Raji (cell line): ENCODE data around the gene UTP11.

Experiments used
- POLR2A ChIP-seq: IDR thresholded peaks from 2 replicates; pipeline ENCODE4 v1.6.1; 2011; ENCODE audit warnings: low read depth, low read length, control low read depth; ENCODE audit not compliant: insufficient read depth

Gene UTP11

DNA sequence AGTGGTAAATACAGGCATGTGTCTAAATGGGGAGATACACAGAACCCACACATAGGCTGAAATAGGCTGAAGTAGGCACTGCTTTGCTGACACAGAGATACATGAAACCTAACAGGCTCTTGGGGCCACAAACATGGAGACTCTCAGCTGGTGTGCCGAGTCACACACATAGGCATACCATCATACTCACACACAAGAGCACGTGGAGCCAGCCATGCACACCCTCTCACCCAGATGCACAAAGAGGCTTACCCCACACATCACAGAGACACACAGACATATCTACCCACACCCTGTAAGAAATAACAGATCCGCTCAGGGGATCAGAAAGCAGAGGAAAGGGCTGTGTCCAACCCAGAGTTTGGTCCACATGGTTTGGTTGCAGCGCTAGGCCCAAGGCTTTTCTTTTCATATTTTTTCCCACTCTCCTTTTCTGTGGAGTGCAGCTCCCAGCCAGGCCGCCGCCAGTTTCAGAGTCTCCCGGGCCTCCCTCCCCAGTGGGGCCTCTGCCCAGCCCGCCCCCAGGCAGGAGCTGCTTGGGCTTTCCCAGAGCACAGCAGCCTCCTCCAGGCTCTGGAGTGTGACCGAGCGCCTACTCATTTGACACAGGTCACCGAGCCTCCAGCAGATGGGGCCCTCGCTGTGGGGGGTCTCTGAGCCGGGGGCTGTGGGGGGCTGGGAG, 38.0 kb downstream of the UTP11 start:
- TF ChIP-seq POLR2A, result no peak

DNA sequence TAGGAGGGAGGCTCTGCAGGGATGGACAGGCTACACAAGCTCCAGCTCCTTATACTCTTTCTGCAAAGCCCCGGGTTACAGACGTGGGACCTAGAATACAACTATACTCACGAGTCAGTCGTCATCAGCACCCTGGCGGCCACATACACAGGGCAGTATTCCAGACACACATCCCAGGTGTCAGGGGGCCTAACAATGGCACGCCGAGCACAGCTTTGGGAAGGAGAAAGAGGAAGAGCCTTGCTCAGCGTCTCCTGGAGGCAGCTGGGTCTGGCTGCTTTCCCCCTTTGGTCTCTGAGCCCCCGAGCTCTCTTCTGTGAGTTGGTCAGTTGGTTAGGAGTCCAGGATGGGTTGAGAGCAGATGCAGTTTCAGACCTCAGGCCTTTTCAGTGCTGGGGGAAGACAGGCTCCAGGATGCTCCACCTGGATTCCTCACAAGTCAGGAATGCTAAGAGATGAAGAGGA, 38.6 kb downstream of the UTP11 start:
- no peak for TF ChIP-seq POLR2A

DNA sequence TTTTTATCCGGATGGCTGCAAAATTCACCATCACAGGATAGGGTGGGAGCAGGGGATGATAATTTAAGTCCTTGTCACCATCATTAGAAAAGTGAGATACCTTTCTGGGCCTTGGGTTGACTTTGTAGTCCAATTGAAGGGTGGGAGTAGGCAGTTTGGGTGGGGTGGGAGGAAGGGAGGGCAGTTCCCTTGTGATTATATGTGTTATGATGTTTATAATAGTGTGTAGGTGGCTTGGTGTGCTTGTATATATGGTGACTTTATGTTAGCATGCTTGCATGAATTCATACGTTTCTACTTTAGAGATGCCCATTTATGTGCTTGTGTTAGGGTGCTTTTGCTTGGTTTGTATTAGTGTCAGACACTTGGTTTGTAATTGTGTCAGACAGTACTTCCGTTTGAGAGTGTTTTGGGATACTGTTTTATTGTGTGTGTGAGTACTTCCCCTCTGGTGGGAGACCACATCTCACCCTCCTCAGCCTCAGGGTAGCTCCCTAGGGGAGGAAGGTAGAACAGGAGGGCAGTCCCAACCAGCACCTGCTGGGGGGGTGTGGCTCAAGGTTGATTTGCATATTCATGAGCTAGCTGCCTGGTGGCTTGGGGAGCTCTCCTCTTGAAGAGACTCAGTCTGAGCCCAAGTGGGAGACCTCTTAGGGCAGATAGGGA, 40.3 kb downstream of the UTP11 start:
- peak; percentile 85 for TF ChIP-seq POLR2A

DNA sequence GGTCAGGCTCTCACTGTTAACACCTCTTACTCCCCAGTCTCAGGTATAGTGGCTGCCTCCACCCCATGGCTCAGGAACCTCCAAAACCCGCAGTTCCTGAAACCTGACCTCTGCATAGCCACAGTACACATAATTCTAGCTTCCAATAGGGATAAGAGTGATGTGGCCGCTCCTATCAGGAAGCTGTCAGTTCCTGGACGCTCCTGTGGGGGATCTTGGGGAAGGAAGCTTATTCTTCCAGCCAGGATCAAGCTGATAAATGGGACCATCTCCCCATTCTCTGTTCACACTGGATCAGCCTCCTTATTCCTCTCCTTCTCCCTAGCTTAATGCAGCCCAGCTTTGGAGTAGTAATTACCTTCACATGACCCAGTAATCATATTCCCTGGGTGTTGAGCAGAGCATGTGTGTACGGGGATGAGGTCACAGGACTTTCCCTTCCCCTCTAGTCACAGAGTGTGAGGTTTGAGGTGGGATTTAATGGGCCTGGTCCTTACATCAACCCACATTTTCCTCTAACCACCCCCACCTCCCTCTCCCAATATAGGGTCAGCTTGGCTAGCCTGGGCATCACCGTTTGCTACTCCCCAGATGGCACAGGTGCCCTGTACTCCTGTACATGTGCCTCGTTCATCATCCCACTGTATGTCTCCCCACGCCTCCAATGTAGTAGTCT, 41.0 kb downstream of the UTP11 start:
- TF ChIP-seq POLR2A, result no peak; the same call in 1 of the 2 replicates

DNA sequence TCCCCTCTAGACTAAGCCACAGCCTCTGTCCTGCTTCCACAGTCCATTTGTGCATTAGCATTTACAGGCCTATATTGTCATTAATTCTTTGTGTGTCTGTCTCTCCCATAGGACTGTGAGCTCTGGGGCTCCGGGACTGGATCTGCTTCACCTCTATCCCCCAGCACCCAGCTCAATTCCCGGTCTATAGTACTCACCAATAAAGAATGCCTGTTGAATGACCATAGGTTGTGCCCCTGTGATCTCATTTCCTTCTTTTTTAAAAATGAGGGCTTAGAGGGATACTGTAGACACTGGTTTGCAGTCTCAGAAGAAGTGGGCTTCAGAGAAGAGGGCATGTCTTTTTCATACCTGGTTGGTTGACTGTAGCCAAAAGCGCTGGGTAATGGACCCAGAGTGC, 42.9 kb downstream of the UTP11 start:
- TF ChIP-seq POLR2A, result no peak

DNA sequence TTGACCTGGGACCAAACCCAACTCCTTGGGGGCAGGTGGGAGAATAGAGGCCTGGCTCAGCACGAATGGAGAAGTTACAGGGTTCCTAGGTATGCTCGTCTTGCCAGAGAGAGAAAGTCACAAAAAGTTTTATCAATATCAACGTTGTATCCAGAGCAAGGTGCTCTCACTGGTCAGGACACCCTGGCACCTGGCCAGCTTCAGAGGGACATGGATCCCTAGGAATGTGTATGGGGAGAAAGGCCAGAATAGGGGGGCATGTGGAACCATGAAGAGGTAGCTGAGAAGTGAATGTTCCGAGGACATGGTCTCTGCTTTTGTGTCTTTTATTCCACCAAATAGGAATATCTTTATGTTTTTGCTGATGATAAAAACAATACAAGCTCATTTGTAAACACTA, 43.4 kb downstream of the UTP11 start:
- TF ChIP-seq POLR2A, result no peak

DNA sequence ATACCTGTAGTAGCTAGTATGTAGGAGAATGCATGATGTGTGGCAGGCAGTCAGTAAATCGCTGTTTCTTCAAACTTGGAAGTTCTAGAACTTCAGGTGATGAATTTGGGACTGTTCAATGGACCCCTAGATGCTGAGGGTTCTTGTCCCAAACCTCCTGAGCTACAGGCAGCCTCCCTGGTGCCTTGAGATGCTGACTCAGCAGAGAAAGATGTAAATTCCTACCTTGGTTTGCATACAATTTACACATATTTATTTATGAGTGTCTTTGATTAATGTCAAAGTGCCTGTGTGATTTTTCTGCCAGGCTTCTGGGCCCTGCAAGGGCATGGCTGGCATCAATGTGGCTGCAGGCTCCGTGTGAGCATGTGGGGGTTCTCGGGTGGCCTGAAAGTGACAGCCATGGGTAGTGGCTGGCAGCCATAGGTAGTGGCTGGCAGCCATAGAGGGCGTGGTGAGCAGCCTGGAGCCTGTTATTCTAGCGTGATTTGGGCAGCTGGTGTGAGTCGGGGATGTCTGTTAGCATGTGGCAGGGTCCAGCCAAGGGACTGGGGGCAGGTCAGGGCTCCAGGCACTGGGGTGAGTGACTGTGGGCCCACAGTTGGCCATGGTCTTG, 47.2 kb downstream of the UTP11 start:
- no peak for TF ChIP-seq POLR2A

DNA sequence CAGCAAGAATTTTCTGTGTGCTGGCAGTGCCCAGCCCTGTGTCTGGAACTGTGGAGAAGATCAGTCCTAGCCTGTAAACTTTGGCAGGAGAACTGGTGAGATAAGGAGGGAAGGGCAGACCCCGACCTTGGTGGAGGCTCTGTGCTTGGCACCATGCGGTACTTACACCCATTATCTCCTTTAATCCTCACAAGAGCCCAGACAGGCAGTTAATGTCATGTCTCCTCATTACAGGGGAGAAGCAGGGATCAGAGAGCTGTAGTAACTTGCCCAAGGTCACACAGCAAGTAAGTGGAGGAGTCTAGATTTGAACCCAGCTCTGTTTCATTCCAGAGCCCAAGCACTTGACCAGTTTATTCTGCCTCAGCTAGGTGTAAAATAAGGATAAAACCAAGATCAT, 48.0 kb downstream of the UTP11 start:
- no peak for TF ChIP-seq POLR2A

DNA sequence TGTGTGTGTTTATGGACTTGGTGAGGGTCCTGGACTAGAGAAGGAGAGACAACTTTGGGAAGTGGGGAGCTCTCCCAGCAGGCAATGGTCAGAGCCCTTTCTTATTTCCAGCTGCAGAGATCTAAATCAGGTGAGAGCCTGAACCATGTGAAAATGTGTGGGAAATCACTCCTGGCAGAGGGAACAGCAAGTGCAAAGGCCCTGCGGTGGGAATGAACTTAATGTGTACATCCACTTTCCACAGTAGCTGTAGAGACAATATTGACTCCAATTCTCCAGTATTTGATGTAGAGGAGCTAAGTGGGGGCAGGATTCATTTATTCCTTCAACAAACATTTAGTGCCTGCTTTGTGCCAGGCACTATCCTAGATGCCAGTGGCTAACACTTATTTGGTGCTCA, 48.8 kb downstream of the UTP11 start:
- TF ChIP-seq POLR2A, result no peak

DNA sequence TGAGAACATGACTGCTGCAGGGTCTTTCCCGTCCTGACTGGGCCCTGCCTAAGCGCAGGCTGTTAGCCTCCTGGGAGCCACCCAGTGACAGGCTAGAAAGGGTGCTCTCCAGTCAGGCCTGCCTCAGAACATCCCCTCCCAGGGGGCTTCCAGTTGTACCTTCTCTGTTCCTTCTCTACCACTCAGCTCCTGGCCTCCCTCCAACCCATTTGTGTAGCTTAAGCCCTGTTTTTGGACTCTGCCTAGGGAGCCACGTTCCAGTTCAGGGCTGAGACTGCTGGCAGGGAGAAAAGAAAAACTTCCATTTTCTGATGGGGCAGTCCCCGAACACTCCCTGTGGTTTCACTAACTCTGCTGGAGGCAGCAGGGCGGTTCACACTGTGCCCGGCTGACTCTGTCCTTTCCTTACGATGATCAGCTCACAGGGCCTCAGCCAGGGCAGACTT, 49.4 kb downstream of the UTP11 start:
- TF ChIP-seq POLR2A, result 0 out of 2 replicates have a peak, but pooled peaks have one; percentile 11

DNA sequence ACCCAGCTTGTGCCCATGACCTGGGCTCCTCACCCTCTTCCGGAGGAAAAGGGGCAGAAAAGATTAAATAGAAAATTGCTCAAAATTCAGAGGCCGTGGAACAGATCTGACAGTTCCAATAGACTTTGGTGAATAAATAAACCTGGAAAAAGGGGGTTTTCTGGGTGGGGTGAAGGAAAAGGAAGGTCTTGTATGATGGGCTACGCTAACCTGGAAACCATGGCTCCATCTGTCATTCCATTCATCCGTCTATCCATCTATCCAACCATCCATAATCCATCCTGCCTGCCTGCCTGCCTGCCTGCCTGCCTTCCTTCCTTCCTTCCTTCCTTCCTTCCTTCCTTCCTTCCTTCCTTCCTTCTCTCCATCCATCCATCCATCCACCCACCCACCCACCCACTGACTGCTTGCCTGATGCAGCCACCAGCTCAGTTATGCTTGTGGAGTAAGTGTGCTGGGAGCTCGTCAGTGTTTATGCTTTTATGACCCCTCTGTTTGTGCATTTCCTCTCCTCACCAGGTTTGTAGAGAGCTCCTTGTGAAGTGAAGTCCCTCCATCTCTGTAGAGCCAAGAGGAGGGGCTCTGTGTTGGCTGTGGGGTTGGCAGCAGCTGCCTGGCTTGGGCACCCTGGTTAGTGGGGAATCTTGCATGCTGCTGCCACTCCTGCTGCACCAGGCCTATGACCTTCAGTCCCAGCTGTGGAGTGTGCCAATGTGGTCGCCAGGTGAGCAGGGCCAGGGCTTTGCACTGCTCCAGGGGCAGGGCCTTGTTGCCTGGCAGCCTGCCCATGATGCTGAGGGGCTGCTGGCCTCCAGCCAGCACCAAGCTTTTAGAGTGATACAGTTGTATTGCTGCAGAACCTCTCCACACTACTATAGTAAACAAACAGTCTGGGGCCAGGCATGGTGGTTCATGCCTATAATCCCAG, 50.1 kb downstream of the UTP11 start:
- TF ChIP-seq POLR2A, result peak; percentile 51; the same call in 1 of the 2 replicates

DNA sequence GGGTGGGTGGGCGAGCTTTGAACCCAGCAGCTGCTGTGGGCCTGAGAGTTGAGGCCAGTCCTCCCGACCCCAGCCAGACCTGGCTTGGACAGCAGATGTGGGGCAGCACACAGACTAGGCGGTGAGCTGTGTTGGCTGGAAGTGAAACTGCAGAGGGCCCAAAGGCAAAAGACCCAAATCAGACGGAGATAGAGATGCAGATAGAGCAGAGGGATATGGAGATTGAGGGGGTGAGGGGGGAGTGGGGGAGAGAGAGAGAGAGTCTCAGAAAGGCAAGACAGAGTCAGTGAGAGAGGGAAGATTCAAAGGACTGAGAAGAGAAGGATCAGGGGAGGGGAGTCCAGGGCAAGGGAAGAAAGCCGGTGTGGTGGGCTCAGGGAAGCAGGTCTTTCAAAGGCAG, 51.1 kb downstream of the UTP11 start:
- no peak for TF ChIP-seq POLR2A

DNA sequence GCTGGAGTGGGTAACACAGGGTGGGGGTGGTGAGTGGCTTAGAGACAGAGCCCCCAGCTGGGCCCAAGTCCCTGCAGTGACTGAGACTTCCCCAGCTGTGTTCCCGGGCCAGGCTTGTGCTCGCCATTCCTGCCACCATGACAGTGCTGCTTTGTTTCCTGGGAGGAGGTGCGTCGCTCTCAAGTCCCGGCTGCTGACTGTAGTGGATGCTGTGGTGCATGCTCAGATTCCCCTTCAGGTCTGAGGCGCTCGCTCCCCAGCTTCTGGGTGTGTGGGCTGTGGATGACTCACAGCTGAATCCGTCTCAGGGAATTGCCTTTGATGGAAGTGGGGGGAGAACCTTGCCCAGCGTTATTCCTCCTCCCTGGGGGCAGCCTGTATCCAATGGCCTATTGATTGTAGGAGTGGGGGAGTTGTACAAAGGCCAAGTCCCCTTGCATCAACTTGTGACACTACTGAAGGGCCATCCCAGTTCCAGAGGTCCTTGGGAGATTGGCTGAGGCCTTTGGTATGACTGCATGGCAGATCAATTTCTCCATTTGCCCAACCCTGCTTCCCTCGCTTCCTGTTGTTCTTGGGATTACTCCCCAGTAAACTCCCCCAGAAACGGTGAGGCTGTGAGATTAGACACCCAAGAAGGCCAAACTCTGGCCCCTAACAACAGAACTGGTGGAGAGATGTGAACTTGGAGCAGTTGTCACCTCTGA, 51.8 kb downstream of the UTP11 start:
- TF ChIP-seq POLR2A, result no peak
